ENCODE results near the gene UACA. TPM values are rescaled to one million over a fixed set of nuclear protein-coding genes. Genes with fewer than 3 reads are reported as not detected.

UACA gene
- total RNA-seq, 1 experiment from 2014 or later, result 44.8 TPM

- TF ChIP-seq ZNF532 (CRISPR knock-in tag; IDR thresholded peaks at IDR 0.05; ENCODE audit: borderline replicate concordance) (no peak), CBFB (CRISPR knock-in tag; IDR thresholded peaks at IDR 0.05; ENCODE audit: low read depth) (no peak), ZNF423 (CRISPR knock-in tag; IDR thresholded peaks at IDR 0.05) (no peak), SOX15 (CRISPR knock-in tag; IDR thresholded peaks at IDR 0.05) (no peak), CREB1 (CRISPR knock-in tag; IDR thresholded peaks at IDR 0.05) (no peak), ZNF232 (CRISPR knock-in tag; IDR thresholded peaks at IDR 0.05) (no peak), ZBTB43 (CRISPR knock-in tag; IDR thresholded peaks at IDR 0.05) (no peak), ZNF317 (CRISPR knock-in tag; IDR thresholded peaks at IDR 0.05; ENCODE audit: borderline replicate concordance, low read depth) (no peak), ZNF396 (CRISPR knock-in tag; IDR thresholded peaks at IDR 0.05; ENCODE audit: borderline replicate concordance) (no peak), MAX (CRISPR knock-in tag; IDR thresholded peaks at IDR 0.05) (no peak), ETV6 (CRISPR knock-in tag; IDR thresholded peaks at IDR 0.05) (no peak), STAT6 (CRISPR knock-in tag; conservative IDR thresholded peaks at IDR 0.05; ENCODE audit: low read depth) (no peak)
These were observed 49.5 kb upstream of the UACA start (continued) for GRCh38 chr15:70812827-70813364.

GRCh38 chr15:70810916-70811578 lies 47.7 kb upstream of the UACA start:
- ATAC-seq (peak; percentile 56), DNase-seq (ENCODE audit: low spot score) (no peak)
- H3K36me3 Mint-ChIP-seq, result no peaks in the 10 kb centered on the region
- H3K27ac Mint-ChIP-seq, result no peak overlapping the region
- TF ChIP-seq CBFB (CRISPR knock-in tag; IDR thresholded peaks at IDR 0.05; ENCODE audit: low read depth) (no peak), ERG (CRISPR knock-in tag; IDR thresholded peaks at IDR 0.05) (no peak)
- POLR2A ChIA-PET, result no interaction called here
- CTCF ChIA-PET, result interaction anchor here (0.7 to 4.3 kb wide), 19 partner anchors 12 to 285 kb away, joined by 3 to 33 read pairs (median 4); partner anchors contain the start of gene UACA
- H3K27me3 Mint-ChIP-seq (ENCODE audit: low read depth), result no peaks in the 10 kb centered on the region; the same call in 1 of the 2 replicates
- no peak overlapping the region for H3K4me3 Mint-ChIP-seq
- peaks cover 9% of the 10 kb centered on the region for H3K4me1 Mint-ChIP-seq
- peaks cover 7% of the 10 kb centered on the region for H3K9me3 Mint-ChIP-seq
